PC-9 (cell line): ENCODE measurements around the gene SETD3.

ENCODE experiments used
- CTCF ChIP-seq: fragments of 200-600 bp; sonication (generic); conservative IDR thresholded peaks from 2 replicates; pipeline ENCODE4 v1.6.1; 2017; ENCODE audit warnings: mixed run types, antibody characterized with exemption, mild to moderate bottlenecking, moderate library complexity
- EZH2 ChIP-seq: fragments of 200-600 bp; sonication (generic); IDR thresholded peaks from 2 replicates; pipeline ENCODE4 v1.8.0; 2017; ENCODE audit warnings: antibody characterized with exemption, low read depth

GRCh38 chr14:99388286-99388685 is 92.4 kb downstream of the SETD3 start:
- TF ChIP-seq CTCF, result no peak
- no peak for TF ChIP-seq EZH2
